Endodermal cell (in vitro differentiated cells): ENCODE measurements around the gene CCDC57. TPM values are rescaled to one million over a fixed set of nuclear protein-coding genes. Genes with fewer than 3 reads are reported as not detected.

ENCODE experiments used
- DNase-seq: peaks from one replicate; pipeline ENCODE4 v3.0.0-alpha.2; 2017
- H3K27ac ChIP-seq: 2 replicates; pipeline ENCODE4 v1.5.1; 2013; ENCODE audit warnings: mild to moderate bottlenecking, low read depth, low read length, moderate library complexity
- H3K27me3 ChIP-seq: 2 replicates; pipeline ENCODE4 v1.6.1; 2013; ENCODE audit warnings: mild to moderate bottlenecking, low read length, moderate library complexity; ENCODE audit not compliant: insufficient read depth, control insufficient read depth, poor library complexity, severe bottlenecking
- H3K36me3 ChIP-seq: 2 replicates; pipeline ENCODE4 v1.7.0; 2013; ENCODE audit warnings: mild to moderate bottlenecking, low read length, moderate library complexity; ENCODE audit not compliant: control insufficient read depth, insufficient read depth
- H3K4me1 ChIP-seq: one replicate; pipeline ENCODE4 v1.7.0; 2013; ENCODE audit warnings: low read length; ENCODE audit not compliant: control insufficient read depth, insufficient read depth
- H3K4me3 ChIP-seq: 2 replicates; pipeline ENCODE4 v1.5.1; 2013; ENCODE audit warnings: mild to moderate bottlenecking, low read length, moderate library complexity
- H3K9ac ChIP-seq: 2 replicates; pipeline ENCODE4 v1.6.1; 2013; ENCODE audit warnings: mild to moderate bottlenecking, low read length, moderate library complexity; ENCODE audit not compliant: poor library complexity, severe bottlenecking; ENCODE audit errors: extremely low read depth
- H3K9me3 ChIP-seq: 2 replicates; pipeline ENCODE4 v1.6.1; 2013; ENCODE audit warnings: mild to moderate bottlenecking, low read length, moderate library complexity; ENCODE audit not compliant: control insufficient read depth
- H3K27ac Mint-ChIP-seq: 2 replicates; pipeline ENCODE4 v1.8.0; 2020; ENCODE audit warnings: mixed read lengths
- H3K27me3 Mint-ChIP-seq: 2 replicates; pipeline ENCODE4 v1.8.0; 2021; ENCODE audit warnings: mild to moderate bottlenecking, mixed read lengths; ENCODE audit not compliant: insufficient read depth
- H3K36me3 Mint-ChIP-seq: 2 replicates; pipeline ENCODE4 v1.8.0; 2020; ENCODE audit warnings: low read depth, mixed read lengths
- H3K4me1 Mint-ChIP-seq: 2 replicates; pipeline ENCODE4 v1.8.0; 2020; ENCODE audit warnings: mixed read lengths
- H3K4me3 Mint-ChIP-seq: 2 replicates; pipeline ENCODE4 v1.8.0; 2020; ENCODE audit warnings: mild to moderate bottlenecking, moderate library complexity, mixed read lengths
- H3K9me3 Mint-ChIP-seq: 2 replicates; pipeline ENCODE4 v1.8.0; 2020; ENCODE audit warnings: mild to moderate bottlenecking, mixed read lengths
- CTCF ChIP-seq: fragments of 200-600 bp; sonication (generic); conservative IDR thresholded peaks from 2 replicates; pipeline ENCODE4 v1.5.0; 2021; ENCODE audit warnings: antibody characterized with exemption, mild to moderate bottlenecking
- WGBS, 2 experiments: methylation state at CpG; one replicate each; pipeline versions ENCODE4 v1.1.5 to v1.1.7; 2013; ENCODE audit warnings: missing lambda C conversion rate in 2 of 2, mixed read lengths in 1 of 2; ENCODE audit not compliant: insufficient coverage in 1 of 2, insufficient read length in 1 of 2; 5-methylcytosine and 5-hydroxymethylcytosine counted together
- total RNA-seq, 2 donors: library from RNA; stranded (reverse); fragmentation: NEBNext Ultra II Directional in 1 of 2; extraction: Animal tissue kit (Norgen Biotek cat#: 25700) in 1 of 2; gene quantifications; 2 replicates in 1 of 2; 3 replicates in 1 of 2; pipeline ENCODE4 v1.2.1, GENCODE V29; 2021

CCDC57 gene
- total RNA-seq, 2 donors from 2014 or later, result 61.8 to 82.8 TPM

GRCh38 chr17:82252511-82253178 is 40.0 kb upstream of the CCDC57 start:
- H3K36me3 Mint-ChIP-seq, result peaks cover 75% of the 10 kb centered on the region
- peaks cover 85% of the 10 kb centered on the region for H3K36me3 ChIP-seq
- H3K9ac ChIP-seq, result no peak overlapping the region
- no peak for TF ChIP-seq CTCF
- no peaks in the 10 kb centered on the region for H3K4me1 Mint-ChIP-seq
- no peak overlapping the region for H3K4me3 Mint-ChIP-seq
- H3K27me3 ChIP-seq, result no peaks in the 10 kb centered on the region
- H3K9me3 Mint-ChIP-seq, result no peaks in the 10 kb centered on the region
- WGBS, 2 experiments, result 96 to 99% methylated on average over 23 to 28 of the region's 28 CpGs
- H3K4me3 ChIP-seq, result no peak overlapping the region
- no peaks in the 10 kb centered on the region for H3K27me3 Mint-ChIP-seq
- H3K9me3 ChIP-seq, result no peaks in the 10 kb centered on the region
- peak overlapping the region; percentile 27 for H3K27ac Mint-ChIP-seq
- DNase-seq, result no peak
- H3K4me1 ChIP-seq, result no peaks in the 10 kb centered on the region
- H3K27ac ChIP-seq, result no peak overlapping the region

GRCh38 chr17:82250868-82251500 is 38.3 kb upstream of the CCDC57 start:
- no peak overlapping the region for H3K4me3 Mint-ChIP-seq
- H3K36me3 ChIP-seq, result peaks cover 85% of the 10 kb centered on the region
- H3K4me1 Mint-ChIP-seq, result no peaks in the 10 kb centered on the region
- peak overlapping the region; percentile 42 for H3K27ac Mint-ChIP-seq
- whole genome bisulfite sequencing, 2 experiments, result 95 to 96% methylated on average over 21 to 25 of the region's 25 CpGs
- no peak overlapping the region for H3K4me3 ChIP-seq
- H3K9ac ChIP-seq, result no peak overlapping the region
- no peaks in the 10 kb centered on the region for H3K27me3 ChIP-seq
- peaks cover 71% of the 10 kb centered on the region for H3K36me3 Mint-ChIP-seq
- no peaks in the 10 kb centered on the region for H3K9me3 Mint-ChIP-seq
- H3K27ac ChIP-seq, result no peak overlapping the region
- H3K9me3 ChIP-seq, result no peaks in the 10 kb centered on the region
- no peak for DNase-seq
- TF ChIP-seq CTCF, result no peak
- no peaks in the 10 kb centered on the region for H3K4me1 ChIP-seq
- H3K27me3 Mint-ChIP-seq, result no peaks in the 10 kb centered on the region

- Mint-ChIP-seq H3K27me3 (no peaks in the 10 kb centered on the region), H3K27ac (no peak overlapping the region), H3K4me1 (no peaks in the 10 kb centered on the region), H3K36me3 (peaks cover 70% of the 10 kb centered on the region), H3K9me3 (no peaks in the 10 kb centered on the region), H3K4me3 (no peak overlapping the region)
- Histone ChIP-seq H3K4me3 (no peak overlapping the region), H3K9me3 (no peaks in the 10 kb centered on the region), H3K4me1 (no peaks in the 10 kb centered on the region), H3K9ac (no peak overlapping the region), H3K27me3 (no peaks in the 10 kb centered on the region), H3K36me3 (peaks cover 85% of the 10 kb centered on the region), H3K27ac (no peak overlapping the region)
- WGBS, 2 experiments, result 94% methylated on average over 22 to 33 of the region's 33 CpGs
- no peak for DNase-seq
- TF ChIP-seq CTCF, result no peak
These were observed 37.4 kb upstream of the CCDC57 start for GRCh38 chr17:82249896-82250581.
